ENCODE measurements around the gene PARK7.

Gene PARK7

DNA sequence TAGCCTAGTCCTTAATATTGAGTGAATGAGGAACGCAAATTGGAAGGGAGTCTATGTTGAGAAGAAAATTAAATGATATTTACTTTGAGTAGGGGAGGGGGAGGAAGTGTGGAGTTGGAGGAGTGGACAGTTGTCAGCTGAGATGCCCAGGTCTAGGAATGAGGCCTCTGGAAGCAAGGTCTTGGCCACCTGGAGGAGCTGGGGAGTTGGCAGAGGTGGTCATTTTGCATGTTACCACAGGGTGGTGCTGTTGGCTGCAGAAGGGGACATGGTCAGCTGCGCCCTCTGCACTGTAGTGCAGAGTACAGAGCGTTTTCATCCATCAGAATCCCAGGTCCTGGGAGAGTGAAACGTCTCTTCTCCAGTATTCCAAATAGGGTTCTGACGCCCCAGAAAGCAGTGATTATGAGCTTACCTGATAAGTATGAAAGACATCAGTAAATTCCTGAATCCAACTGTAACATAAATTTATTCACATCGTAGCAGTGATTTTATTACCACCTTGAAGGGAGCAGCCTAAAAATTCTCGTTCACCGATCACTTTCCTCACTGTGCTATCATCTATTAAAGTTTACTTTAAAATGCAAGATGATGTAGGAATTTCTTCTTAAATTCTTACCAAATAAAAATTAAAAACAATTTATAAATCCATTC, 13.8 kb downstream of the PARK7 start:
- TF ChIP-seq, protein P1, sequence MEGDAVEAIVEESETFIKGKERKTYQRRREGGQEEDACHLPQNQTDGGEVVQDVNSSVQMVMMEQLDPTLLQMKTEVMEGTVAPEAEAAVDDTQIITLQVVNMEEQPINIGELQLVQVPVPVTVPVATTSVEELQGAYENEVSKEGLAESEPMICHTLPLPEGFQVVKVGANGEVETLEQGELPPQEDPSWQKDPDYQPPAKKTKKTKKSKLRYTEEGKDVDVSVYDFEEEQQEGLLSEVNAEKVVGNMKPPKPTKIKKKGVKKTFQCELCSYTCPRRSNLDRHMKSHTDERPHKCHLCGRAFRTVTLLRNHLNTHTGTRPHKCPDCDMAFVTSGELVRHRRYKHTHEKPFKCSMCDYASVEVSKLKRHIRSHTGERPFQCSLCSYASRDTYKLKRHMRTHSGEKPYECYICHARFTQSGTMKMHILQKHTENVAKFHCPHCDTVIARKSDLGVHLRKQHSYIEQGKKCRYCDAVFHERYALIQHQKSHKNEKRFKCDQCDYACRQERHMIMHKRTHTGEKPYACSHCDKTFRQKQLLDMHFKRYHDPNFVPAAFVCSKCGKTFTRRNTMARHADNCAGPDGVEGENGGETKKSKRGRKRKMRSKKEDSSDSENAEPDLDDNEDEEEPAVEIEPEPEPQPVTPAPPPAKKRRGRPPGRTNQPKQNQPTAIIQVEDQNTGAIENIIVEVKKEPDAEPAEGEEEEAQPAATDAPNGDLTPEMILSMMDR (conservative IDR thresholded peaks at IDR 0.05; ENCODE audit: low read depth): peak; percentile 92
- CTCF ChIA-PET: interaction anchor here (0.5 to 2.2 kb wide), 29 partner anchors 9 to 1767 kb away, joined by 3 to 51 read pairs (median 4); no protein-coding TSS in a partner anchor
- H3K27ac ChIP-seq: peak overlapping the region; percentile 57
- DNase-seq (ENCODE audit: low spot score): peak; percentile 85
- POLR2A ChIA-PET (ENCODE audit: low non-redundant PET): no interaction called here

DNA sequence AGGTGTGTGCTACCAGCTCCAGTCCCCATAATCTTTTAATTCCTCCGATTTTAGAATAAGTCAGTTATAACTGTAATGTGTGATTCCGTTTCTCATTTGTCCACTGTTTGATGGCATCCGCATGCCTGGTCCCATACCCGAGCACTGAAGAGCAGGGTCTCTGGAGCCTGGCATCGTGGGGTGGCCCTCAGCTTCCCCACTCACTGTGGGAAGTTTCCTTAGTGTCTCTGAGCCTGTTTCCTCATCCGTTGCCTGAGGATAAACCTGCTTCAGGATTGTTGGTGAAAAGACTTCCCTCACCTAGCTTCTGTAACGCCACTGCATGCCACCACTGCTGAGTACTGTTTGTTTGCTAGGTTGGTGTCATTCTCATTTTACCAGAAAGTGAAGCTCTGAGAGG, 19.5 kb downstream of the PARK7 start:
- TF ChIP-seq, protein P1 (conservative IDR thresholded peaks at IDR 0.05; ENCODE audit: low read depth): no peak
- ChIA-PET CTCF (interaction anchor here (1.2 to 3.2 kb wide), 4 partner anchors 34 to 361 kb away, joined by 7 to 17 read pairs (median 8); no protein-coding TSS in a partner anchor), POLR2A (ENCODE audit: low non-redundant PET) (no interaction called here)
- DNase-seq (ENCODE audit: low spot score): no peak
- peak overlapping the region; percentile 76 for H3K27ac ChIP-seq

DNA sequence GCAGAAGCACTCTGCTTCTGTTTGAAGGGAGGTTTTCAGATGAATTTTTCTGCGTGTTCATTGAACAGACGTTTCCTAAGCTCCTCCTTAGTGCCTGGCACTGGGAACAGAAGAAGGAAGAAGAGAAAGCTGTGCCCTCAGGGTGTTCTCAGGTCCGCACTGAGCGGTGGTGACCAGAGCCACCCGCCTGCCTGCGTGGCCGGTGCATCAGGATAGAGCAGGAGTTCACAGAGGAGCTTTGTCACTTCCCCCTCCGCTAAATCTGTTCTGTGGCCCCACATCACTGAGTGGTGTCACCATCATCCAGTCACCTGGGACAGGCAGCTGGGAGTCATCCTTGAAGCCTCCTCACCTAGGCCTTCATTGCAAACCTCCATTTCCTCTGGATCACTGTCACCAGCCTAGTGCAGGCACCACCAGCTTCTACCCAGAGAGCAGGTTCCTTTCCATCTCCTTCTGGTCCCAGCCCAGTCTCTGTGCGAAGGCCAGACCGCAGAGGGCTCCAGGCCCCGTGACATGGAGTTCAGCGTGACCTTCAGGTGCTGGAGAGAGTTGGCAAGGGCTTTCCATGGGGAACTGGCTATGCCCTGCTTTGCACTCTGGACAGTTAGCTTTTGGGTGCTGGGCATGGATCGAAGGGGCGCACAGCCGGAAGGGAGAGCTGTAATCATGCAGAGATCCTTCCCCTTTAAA, 21.7 kb downstream of the PARK7 start:
- ChIA-PET POLR2A (ENCODE audit: low non-redundant PET) (interaction anchor here (0.6 kb wide), 1 partner anchor 59 kb away, joined by 3 read pairs; no protein-coding TSS in a partner anchor), CTCF (interaction anchor here (0.6 to 3.2 kb wide), 9 partner anchors 22 to 401 kb away, joined by 3 to 17 read pairs (median 4); no protein-coding TSS in a partner anchor)
- no peak for DNase-seq (ENCODE audit: low spot score)
- TF ChIP-seq, protein P1 (conservative IDR thresholded peaks at IDR 0.05; ENCODE audit: low read depth): no peak
- H3K27ac ChIP-seq: peak overlapping the region; percentile 37

DNA sequence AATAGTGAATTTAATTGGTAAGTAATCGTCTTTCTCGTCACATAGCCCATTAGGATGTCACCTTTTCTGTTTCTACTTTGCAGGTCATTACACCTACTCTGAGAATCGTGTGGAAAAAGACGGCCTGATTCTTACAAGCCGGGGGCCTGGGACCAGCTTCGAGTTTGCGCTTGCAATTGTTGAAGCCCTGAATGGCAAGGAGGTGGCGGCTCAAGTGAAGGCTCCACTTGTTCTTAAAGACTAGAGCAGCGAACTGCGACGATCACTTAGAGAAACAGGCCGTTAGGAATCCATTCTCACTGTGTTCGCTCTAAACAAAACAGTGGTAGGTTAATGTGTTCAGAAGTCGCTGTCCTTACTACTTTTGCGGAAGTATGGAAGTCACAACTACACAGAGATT, 23.3 kb downstream of the PARK7 start:
- DNase-seq (ENCODE audit: low spot score): no peak
- ChIA-PET POLR2A (ENCODE audit: low non-redundant PET) (no interaction called here), CTCF (interaction anchor here (1.2 to 1.5 kb wide), 2 partner anchors 30 to 364 kb away, joined by 4 read pairs; no protein-coding TSS in a partner anchor)
- H3K27ac ChIP-seq: no peak overlapping the region
- TF ChIP-seq, protein P1 (conservative IDR thresholded peaks at IDR 0.05; ENCODE audit: low read depth): no peak

DNA sequence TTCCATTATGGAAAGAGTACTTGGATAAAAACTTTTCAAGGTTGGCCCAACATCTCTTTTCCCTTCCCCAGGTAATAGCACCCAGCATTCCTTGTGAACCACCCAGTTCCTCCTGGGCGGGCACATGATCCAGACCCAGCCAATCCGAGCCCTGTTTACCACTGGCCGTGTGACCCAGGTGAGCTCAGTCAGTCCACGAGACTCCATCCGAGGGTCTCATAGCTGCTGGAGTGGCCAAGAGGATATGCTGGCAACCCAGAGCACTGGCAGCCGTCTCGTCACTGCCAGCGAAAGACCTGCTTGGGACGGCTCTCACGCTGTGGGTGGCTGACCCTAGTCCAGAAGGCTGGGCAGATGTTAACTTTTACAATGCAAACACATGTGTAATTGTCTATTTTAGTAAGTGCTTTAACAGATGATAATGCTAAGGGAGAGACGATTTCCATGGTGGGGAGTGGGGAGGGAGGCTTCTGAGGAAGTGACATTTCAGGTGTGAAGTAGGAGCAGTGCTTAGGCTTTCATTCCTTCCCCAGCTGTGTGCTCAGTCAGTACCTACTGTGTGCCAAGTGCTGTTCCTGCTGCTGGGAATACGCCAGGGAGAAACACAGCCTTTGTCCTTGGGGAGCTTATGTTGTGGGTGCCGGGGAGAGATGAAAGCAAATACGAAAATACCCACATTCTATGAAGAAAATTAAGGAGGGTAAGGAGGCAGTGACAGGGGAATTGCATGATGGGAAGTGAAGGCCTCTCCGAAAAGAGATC, 24.5 kb downstream of the PARK7 start:
- H3K27ac ChIP-seq: peak overlapping the region; percentile 74
- POLR2A ChIA-PET (ENCODE audit: low non-redundant PET): no interaction called here
- CTCF ChIA-PET: no interaction called here
- TF ChIP-seq, protein P1 (conservative IDR thresholded peaks at IDR 0.05; ENCODE audit: low read depth): no peak
- DNase-seq (ENCODE audit: low spot score): no peak

DNA sequence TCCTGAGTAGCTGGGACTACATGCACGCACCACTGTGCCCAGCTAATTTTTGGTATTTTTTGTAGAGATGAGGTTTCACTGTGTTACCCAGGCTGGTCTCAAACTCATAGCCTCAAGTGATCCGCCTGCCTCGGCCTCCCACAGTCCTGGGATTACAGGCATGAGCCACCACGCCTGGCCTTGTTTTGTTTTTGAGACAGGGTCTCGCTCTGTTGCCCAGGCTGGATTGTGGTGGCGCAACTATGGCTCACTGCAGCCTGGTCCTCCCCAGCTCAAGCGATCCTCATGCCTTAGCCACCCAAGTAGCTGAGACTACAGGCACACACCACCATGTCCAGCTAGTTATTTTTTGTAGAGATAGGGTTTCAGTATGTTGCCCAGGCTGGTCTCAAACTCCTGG, 26.0 kb downstream of the PARK7 start:
- no peak for DNase-seq (ENCODE audit: low spot score)
- TF ChIP-seq, protein P1 (conservative IDR thresholded peaks at IDR 0.05; ENCODE audit: low read depth): no peak
- POLR2A ChIA-PET (ENCODE audit: low non-redundant PET): interaction anchor here (0.7 kb wide), 1 partner anchor 37 kb away, joined by 3 read pairs; no protein-coding TSS in a partner anchor
- CTCF ChIA-PET: no interaction called here
- peak overlapping the region; percentile 74 for H3K27ac ChIP-seq

Data from RWPE1 (cell line).